HEK293T (cell line): Measurements from ENCODE around the gene NOX3.

Experiments used
- BHLHE40 ChIP-seq: fragments of 450-650 bp; IDR thresholded peaks from 2 replicates; pipeline ENCODE4 v1.6.1; 2016; ENCODE audit warnings: mild to moderate bottlenecking, moderate library complexity, borderline replicate concordance
- FOXA1 ChIP-seq: fragments of 450-650 bp; IDR thresholded peaks from 2 replicates; pipeline ENCODE4 v1.6.1; 2016; ENCODE audit warnings: mild to moderate bottlenecking
- FOXK2 ChIP-seq: fragments of 450-650 bp; IDR thresholded peaks from 2 replicates; pipeline ENCODE4 v1.6.1; 2016; ENCODE audit warnings: mild to moderate bottlenecking
- TARDBP ChIP-seq: fragments of 450-650 bp; IDR thresholded peaks from 2 replicates; pipeline ENCODE4 v1.6.1; 2016

DNA sequence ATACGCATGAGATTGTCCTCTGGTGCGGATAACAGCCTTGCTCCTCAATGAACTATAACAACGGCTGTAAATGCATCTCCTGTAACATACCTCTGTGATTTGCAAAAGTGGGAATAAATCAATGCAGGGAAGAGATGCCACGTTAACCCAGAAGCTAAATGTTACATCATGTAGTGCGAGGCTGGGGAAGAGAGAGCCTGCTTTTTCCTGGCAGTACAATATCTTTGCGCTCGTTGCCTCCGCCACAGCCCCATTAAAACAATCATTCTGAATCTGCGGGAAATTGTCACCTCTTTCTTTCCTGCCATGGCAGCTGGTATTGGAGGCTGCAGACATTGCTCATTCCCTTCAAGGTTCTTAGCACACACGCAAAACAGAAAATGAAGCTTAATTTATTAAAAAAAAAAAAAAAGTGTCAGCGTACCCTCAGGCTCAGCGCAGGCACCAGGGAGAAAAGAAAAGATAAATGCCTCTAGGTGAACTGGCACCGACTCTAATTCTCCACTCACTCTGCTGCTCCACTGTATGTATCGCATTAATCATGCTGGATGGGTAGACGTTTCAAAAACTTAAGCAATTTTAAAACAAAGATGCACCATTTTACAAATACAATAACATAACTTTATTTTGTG is 71.2 kb downstream of the NOX3 start:
- TF ChIP-seq BHLHE40 (no peak), FOXK2 (no peak), FOXA1 (no peak), TARDBP (no peak)
